AG10803 (cell line): ENCODE results near the gene CPNE4.
A peak's percentile ranks its signal among the peaks of the same experiment; 100 is the strongest.

Experiments
- DNase-seq: peaks from one replicate; pipeline ENCODE4 v3.0.0; 2010; ENCODE audit warnings: low read depth
- H3K4me3 ChIP-seq: 2 replicates; pipeline ENCODE4 v1.5.1; 2011; ENCODE audit warnings: mild to moderate bottlenecking, low read length, control low read depth
- CTCF ChIP-seq: conservative IDR thresholded peaks from 2 replicates; pipeline ENCODE4 v1.5.1; 2011; ENCODE audit warnings: mild to moderate bottlenecking, low read length, control low read depth, inconsistent platforms

The CPNE4 gene

GRCh38 chr3:132017137-132017536 lies 17.7 kb downstream of the CPNE4 start:
- no peak for TF ChIP-seq CTCF
- H3K4me3 ChIP-seq = no peak overlapping the region

GRCh38 chr3:132016061-132017041 lies 18.5 kb downstream of the CPNE4 start:
- TF ChIP-seq CTCF = no peak
- peak; percentile 61 for DNase-seq
- H3K4me3 ChIP-seq = no peak overlapping the region

More at GRCh38 chr3:132017137-132017536, 17.7 kb downstream of the CPNE4 start:
- no peak for DNase-seq

GRCh38 chr3:132014105-132014504 lies 20.7 kb downstream of the CPNE4 start:
- H3K4me3 ChIP-seq = no peak overlapping the region
- DNase-seq = no peak
- TF ChIP-seq CTCF = no peak

DNA sequence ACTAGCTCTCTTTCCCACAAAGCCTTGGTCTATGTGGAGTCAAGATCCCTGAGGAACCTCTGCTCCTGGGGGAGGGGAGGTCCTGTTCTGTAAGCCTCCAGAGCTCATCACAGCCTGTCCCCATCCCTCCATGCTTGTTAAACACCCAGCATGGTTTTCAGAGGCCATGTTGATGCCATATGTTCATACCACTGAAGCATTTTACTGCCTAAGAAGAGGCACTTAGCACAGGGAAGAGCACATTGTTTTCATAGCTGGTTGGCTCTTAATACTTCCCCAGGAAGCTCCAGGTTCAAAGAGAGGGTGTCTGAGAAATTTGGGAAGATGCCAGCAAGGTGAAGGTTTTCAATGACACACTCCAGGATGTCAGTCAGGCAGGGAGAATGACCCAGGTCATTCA lies 25.6 kb downstream of the CPNE4 start:
- DNase-seq = peak; percentile 66
- no peak for TF ChIP-seq CTCF
- H3K4me3 ChIP-seq = no peak overlapping the region

GRCh38 chr3:132008837-132009236 lies 26.0 kb downstream of the CPNE4 start:
- no peak for DNase-seq
- TF ChIP-seq CTCF = no peak
- no peak overlapping the region for H3K4me3 ChIP-seq

- DNase-seq = no peak
- no peak for TF ChIP-seq CTCF
- H3K4me3 ChIP-seq = no peak overlapping the region
Measured at GRCh38 chr3:132007617-132008016, 27.2 kb downstream of the CPNE4 start.
